Choroid plexus epithelial cell (primary cell): ENCODE data around the gene CUEDC1.
A peak's percentile ranks its signal among the peaks of the same experiment; 100 is the strongest.

ENCODE experiments used
- DNase-seq: peaks from one replicate; pipeline ENCODE4 v3.0.0-alpha.2; 2010; ENCODE audit warnings: low read depth
- H3K4me3 ChIP-seq: 2 replicates; pipeline ENCODE4 v1.5.1; 2011; ENCODE audit warnings: low read depth, mild to moderate bottlenecking, control low read depth, low read length, moderate library complexity
- CTCF ChIP-seq: conservative IDR thresholded peaks from 2 replicates; pipeline ENCODE4 v1.5.1; 2011; ENCODE audit warnings: low read depth, mild to moderate bottlenecking, control low read depth, inconsistent platforms, low read length, moderate library complexity

CUEDC1 gene

GRCh38 chr17:57913575-57914272, 41.5 kb downstream of the CUEDC1 start:
- no peak for DNase-seq
- H3K4me3 ChIP-seq = no peak overlapping the region
- TF ChIP-seq CTCF = no peak

GRCh38 chr17:57911834-57912673, 43.2 kb downstream of the CUEDC1 start:
- no peak overlapping the region for H3K4me3 ChIP-seq
- TF ChIP-seq CTCF = no peak

GRCh38 chr17:57910462-57911420, 44.5 kb downstream of the CUEDC1 start:
- no peak for DNase-seq
- no peak for TF ChIP-seq CTCF
- H3K4me3 ChIP-seq = no peak overlapping the region

More at GRCh38 chr17:57911834-57912673, 43.2 kb downstream of the CUEDC1 start:
- DNase-seq = no peak

GRCh38 chr17:57909551-57909950, 45.7 kb downstream of the CUEDC1 start:
- no peak for TF ChIP-seq CTCF
- DNase-seq = no peak
- H3K4me3 ChIP-seq = no peak overlapping the region

GRCh38 chr17:57908278-57908677, 46.9 kb downstream of the CUEDC1 start:
- no peak for DNase-seq
- no peak overlapping the region for H3K4me3 ChIP-seq
- no peak for TF ChIP-seq CTCF

GRCh38 chr17:57906910-57907309, 48.3 kb downstream of the CUEDC1 start:
- no peak for DNase-seq
- peak; percentile 36 for TF ChIP-seq CTCF
- no peak overlapping the region for H3K4me3 ChIP-seq
